Measurements from ENCODE around the gene GRN.

GRCh38 chr17:44375196-44376017 lies 30.3 kb downstream of the GRN start:
- TF ChIP-seq ZNF589 (CRISPR knock-in tag; IDR thresholded peaks at IDR 0.05; ENCODE audit: low read depth) = no peak
- TF ChIP-seq RBM15 (IDR thresholded peaks at IDR 0.05; ENCODE audit: insufficient read depth, low read length) = no peak
- TF ChIP-seq SMAD1 (IDR thresholded peaks at IDR 0.05; ENCODE audit: low read depth, low read length, partially characterized antibody) = no peak
- no peak for TF ChIP-seq ZNF766 (CRISPR knock-in tag; conservative IDR thresholded peaks at IDR 0.05)
- no peak for TF ChIP-seq CHD1 (IDR thresholded peaks at IDR 0.05; ENCODE audit: low read length)
- no peak for TF ChIP-seq CEBPB (tag; IDR thresholded peaks at IDR 0.05)
- no peak for TF ChIP-seq BMI1 (IDR thresholded peaks at IDR 0.05; ENCODE audit: low read length)

Measured in K562 (cell line).